Activated CD4-positive, alpha-beta T cell treated with anti-CD3 and anti-CD28 coated beads, Interleukin-2, amount 50 U/mL, for 4 hours (primary cell): ENCODE results near the gene ARHGAP8.
A peak's percentile ranks its signal among the peaks of the same experiment; 100 is the strongest.
"Not testable (repeated sequence)": the region's sequence is repeated elsewhere in the genome, so short reads cannot be mapped to it uniquely, and the experiment has no call there.

ENCODE experiments used
- DNase-seq, 2 experiments: peaks; one replicate each; pipeline ENCODE4 v3.0.0-alpha.2; 2020

ARHGAP8 gene

DNA sequence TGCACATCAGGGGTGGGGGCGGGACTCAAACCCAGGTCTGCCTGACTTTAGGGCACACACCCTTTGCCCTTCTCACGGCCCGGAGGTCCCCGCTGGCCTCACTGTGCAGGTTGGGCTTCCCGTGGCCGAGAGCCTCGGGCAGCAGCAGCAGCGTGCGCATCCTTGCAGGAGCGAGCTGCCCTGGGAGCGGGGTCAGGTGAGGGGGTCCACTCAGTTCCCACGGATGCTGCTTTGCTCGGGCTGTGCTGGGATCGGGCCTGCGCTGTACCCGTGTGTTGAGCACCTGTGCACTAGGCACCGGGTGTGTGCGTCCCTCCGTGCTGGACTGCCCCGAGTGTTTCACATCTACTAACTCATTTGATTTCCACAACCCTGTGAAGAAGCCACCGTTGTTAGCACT lies 25.2 kb upstream of the ARHGAP8 start:
- no peak for DNase-seq

- no peak for DNase-seq
These were observed 24.7 kb upstream of the ARHGAP8 start for GRCh38 chr22:44727709-44728108.

GRCh38 chr22:44728761-44729324 lies 23.5 kb upstream of the ARHGAP8 start:
- no peak for DNase-seq

DNA sequence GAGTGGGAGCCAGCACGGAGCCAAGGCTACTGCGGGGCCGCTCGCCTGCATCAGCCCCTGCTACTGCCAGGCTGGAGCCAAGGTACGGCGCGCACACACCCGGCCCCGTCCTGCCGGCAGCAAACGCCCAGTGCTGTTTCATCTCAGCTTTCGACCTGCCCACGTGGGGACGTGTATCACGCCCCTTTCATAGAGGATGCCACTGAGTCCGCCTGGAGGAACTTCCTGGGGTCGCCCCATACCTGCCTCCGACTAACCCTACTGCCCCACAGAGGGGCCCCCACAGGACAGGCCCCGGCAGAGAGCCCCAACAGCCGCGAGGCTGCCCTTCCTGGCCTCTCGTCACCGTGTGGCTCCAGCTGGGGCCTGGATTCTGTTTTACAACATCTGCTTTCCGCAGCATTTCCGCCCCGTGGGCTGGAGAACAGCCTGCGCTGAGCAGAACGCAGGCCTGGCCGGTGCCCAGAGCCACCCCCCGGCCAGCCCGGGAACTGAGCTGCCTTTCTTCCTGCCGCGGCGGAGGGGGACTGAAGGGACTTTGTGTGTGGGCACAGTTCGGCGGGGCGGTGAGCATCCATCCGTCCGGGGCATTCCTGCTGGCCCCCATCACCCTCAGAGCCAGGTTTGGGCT lies 22.9 kb upstream of the ARHGAP8 start:
- no peak for DNase-seq

- DNase-seq, result no peak
These were observed 22.4 kb upstream of the ARHGAP8 start for GRCh38 chr22:44730022-44730393.

DNA sequence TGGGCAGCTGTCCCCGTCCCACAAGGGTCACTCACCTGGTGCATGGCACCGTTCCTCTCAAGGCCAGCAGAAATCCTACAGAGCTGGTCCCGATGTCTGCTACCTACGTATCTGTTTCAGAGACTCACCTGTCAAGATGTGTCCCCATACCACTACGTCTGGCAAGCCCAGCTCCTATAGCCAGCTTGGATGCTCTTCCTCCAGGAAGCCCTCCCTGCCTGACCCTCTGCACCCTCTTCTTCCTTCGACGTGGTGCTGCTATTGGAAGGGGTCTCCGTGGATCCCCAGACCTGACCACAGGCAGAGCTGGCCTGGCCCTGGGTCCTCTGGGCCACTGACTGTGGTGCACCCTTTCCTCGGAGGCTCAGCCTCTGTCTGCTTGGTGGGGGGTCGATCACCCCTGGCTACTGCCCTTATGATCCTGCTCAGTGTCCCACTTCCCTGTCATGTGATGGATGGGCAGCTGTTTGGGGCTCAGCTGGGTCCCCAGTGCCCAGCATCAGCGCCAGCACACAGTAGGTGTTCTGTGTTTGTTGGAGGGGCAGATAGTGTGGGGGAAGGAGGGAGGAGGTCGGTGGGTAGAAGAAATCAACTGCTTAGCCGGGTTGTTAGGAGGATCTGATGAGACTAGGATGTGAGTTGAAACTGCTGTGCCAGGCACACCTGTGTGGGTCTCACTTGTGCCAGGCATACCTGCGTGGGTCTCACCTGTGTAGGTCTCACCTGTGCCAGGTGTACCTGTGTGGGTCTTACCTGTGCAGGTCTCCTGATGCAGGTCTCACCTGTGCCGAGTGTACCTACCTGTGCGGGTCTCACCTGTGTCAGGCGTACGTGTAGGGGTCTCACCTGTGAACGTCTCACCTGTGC lies 21.7 kb upstream of the ARHGAP8 start:
- DNase-seq, result no peak

DNA sequence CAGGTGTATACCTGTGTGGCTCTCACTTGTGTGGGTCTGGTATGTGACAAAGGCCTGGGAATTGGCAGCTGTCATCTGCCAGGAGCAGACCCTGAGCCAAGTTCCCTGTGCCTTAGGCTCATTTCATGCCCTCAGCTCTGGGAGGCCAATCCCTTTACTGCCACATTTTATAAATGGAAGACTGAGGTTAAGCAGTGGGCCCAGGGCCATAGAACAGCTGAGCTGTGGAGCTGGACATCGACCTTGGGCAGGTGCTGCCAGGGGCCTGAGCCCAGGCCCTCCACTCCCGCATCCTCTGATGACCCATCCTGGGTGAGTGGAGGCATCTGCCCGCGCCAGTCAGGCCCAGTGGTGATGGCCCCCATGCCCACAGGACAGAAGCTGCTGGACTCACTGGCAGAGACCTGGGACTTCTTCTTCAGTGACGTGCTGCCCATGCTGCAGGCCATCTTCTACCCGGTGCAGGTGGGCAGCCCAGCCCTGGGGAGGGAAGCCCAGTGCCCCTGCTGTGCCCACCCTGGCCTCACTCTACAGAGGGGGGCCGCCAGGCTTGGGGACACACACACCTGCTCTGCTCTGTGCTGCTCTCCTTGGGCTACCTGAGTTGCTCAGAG lies 20.9 kb upstream of the ARHGAP8 start:
- no peak for DNase-seq

DNA sequence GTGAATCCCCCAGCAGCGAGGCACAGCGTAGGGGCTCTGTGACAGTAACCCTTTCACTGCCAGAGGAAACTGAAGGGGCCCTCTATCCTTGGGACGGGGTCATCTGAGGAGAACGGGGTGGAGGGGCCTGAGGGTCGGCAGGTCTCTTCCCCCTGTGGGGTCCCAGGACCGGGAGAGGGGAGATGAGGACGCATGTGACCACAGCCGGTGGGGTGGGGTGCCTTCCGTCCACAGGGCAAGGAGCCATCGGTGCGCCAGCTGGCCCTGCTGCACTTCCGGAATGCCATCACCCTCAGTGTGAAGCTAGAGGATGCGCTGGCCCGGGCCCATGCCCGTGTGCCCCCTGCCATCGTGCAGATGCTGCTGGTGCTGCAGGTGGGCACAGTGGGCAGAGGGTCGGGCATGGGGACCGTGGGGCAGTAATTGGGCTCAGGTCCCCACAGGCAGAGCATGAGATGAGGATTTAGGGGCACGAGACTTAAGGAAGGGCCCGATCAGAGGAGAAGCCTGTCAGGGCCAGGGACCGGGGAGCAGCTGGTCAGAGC lies 20.3 kb upstream of the ARHGAP8 start:
- DNase-seq, result no peak

GRCh38 chr22:44732661-44733060 lies 19.7 kb upstream of the ARHGAP8 start:
- DNase-seq, result no peak

DNA sequence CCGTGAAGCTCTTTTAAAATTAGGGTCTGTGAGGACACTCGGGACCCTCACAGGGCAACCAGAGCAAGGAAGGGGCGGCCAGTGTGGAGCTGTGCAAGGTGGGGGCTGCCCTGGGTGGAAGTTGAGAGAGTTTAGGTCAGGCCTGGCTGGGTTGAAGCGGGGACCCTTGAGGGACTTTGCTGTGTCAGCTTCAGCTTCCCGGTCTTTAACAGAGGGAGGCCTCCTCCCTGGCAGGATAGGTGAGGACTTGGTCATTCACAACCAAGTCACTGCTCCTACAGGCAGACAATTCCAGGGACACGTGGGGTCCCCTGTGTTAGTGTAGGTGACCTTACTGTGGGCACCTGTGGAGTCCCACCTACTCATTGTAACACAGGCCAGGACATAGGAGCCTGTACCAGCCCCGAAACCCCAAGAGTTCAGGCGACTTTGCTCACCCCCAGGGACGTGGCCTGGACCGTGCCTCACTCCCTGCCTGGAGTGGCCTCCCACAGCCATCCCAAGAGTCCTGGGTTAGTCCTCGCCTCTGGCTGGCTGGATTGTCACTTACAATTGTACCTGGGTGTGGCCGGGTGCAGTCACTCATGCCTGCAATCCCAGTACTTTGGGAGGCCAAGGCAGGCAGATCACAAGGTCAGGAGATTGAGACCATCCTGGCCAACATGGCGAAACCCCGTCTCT lies 18.8 kb upstream of the ARHGAP8 start:
- no peak for DNase-seq

DNA sequence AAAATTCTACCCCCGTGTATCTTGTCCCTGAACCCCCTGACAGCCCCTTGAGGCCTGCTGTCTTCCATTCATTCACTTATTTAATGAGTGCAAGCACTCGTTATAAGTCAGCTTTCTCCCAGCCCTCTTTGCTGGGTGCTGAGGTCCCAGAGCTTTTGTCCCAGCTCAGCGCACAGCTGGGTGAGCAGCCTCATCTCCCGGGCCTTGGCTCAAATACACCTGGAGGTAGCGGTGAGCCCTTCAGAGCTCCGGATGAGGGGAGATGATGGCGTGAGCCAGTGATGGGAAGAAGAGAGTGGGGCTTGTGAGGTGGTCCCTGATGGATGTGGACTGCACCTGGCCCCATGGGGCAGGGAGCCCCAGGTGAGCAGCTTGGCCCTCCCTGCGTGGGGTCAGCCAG lies 18.1 kb upstream of the ARHGAP8 start:
- no peak for DNase-seq

GRCh38 chr22:44734801-44735517 lies 17.4 kb upstream of the ARHGAP8 start:
- no peak for DNase-seq

DNA sequence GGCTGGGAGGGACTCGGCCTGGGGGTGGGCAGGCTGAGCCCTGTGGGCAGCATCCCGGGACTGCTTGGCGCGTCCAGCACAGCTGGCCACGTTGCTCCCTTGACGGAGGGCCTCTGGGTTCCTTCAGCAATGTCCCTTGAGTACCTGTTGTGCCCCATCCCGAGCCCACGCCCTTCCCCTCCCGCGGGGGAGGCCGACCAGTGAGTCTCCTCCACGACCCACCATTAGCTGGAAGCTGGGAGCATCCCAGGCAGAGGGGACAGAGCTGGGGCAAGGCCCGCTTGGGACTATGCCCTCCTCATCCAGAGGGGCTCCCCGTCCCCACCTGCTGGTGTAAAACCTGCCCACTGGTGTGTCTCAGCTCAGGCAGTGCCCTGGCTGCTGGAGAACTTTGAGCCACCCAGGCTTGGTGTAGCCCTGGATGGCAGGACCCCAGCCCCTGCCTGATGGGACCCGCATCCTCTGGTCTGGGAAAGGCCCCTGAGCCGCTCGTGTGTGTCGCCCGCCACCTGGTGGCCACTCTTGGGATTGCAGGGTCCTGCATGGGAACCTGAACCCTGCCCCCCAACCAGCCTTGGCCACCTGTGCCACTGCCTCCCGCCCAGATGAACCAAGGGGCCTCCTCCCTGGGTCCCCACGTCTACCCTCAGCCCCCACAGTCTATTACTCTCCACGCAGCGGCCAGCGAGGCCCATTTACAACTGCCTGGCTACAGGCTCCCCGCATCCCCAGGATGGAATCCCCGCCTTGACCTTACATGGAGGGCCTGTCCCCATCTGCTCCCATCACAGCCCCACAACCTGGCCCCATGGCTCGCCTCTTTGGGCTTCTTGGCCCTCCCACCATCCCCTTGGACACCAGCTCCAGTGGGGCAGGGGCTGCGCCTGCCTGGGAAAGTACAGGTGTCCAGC lies 16.6 kb upstream of the ARHGAP8 start:
- peak; percentile 77 to 83 for DNase-seq

DNA sequence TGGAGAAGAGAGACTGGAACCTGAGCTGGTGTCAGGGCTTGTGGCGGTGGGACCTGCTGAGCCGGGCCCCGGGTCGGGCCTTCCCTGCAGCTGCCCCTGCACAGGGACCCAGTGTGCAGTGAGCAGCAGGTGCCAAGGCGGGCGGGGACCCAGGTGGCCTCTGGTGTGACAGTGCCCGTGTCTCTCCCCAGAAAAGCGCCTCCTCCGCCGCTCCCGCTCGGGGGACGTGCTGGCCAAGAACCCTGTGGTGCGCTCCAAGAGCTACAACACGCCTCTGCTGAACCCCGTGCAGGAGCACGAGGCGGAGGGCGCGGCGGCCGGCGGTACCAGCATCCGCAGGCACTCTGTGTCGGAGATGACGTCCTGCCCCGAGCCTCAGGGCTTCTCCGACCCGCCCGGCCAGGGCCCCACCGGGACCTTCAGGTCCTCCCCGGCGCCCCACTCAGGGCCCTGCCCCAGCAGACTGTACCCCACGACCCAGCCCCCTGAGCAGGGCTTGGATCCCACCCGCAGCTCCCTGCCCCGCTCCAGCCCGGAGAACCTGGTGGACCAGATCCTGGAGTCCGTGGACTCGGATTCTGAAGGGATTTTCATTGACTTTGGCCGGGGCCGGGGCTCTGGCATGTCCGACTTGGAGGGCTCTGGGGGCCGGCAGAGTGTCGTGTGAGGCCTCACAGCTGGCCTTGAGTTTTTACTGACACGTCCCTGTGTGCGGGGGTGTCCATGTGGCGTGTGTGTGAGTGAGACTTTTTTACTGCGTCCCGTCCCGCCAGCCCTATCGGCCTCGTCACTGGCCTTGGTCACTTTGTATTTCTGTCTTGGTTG lies 15.6 kb upstream of the ARHGAP8 start:
- DNase-seq, result no peak

- DNase-seq, result no peak
These were observed 14.7 kb upstream of the ARHGAP8 start for GRCh38 chr22:44737406-44738346.

DNA sequence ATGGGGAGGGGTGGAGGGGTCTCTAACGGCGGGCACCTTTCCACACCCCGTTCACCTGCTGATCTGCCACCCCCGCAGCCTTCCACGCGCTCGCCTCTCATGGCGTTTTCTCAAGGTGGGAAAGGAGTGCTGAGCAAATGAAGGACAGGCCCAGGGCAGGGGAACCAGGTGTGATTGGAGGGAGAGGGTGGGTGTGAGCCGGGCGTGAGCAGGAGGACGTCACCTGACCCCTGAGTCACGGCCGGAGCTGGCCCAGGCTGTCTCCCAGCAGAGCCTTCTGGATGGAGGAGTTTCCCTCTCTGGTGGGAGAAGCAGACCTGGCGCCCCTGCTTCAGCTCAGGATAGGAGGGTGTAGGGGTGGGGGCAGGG lies 14.0 kb upstream of the ARHGAP8 start:
- DNase-seq, result no peak

DNA sequence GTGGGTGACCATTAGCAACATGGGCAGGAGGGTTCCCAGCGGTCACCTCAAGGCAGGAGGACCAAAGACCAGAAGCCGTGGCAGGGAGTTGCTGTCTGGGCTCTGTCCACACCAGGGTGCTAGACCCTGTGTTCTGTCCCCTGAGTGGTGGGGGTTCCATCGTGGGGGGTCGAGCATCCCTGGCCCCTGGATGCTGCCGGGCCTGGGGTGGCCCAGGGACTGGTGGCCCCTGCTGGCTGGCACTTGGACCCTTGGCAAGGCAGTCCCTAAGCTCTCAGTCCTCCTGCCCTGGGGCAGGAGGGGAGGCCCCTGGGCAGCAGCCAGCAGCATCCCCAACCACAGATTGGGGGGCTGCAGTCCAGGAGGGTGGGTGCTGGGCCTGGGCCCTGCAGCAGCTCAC lies 13.4 kb upstream of the ARHGAP8 start:
- no peak for DNase-seq

DNA sequence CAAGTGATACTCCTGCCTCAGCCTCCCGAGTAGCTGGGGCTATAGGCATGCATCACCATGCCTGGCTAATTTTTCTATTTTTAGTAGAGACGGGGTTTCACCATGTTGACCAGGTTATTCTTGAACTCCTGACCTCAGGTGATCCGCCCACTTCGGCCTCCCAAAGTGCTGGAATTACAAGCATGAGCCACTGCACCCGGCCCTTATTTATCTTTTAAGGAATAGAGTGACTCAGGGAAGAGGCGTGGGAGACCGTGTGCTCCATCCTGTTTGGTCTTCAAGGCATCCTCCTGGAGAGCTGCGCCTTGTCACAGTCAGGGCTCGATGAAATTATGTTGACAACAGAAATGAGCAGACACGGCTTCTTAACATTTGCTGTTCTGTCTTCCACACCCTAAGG lies 12.7 kb upstream of the ARHGAP8 start:
- DNase-seq, result not testable (repeated sequence)

DNA sequence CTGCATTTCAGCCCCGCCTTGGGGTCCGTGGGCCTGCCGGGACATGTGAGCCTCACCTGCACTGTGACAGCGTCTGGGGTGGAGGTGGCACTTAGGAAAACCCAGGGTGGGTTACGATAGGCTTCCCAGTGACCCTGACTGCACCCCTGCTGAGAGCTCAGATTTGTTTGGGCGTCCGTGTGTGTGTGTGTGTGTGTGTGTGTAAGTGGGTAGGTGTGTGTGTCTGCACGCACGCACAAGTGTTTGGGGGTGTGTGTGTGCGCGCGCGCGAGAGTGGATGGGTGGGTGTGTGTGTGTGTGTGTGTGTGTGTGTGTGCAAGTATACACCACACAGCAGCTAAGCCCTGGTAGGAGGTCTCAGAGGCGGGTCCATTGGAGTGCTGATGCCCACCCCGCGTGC lies 12.1 kb upstream of the ARHGAP8 start:
- no peak for DNase-seq
